GM23338 (cell line): Measurements from ENCODE around the gene SLC25A41. TPM values are rescaled to one million over a fixed set of nuclear protein-coding genes. Genes with fewer than 3 reads are reported as not detected.

ENCODE experiments used
- ATAC-seq: fragments of 200-7000 bp; cut with Tn5 transposase; 3 replicates; pipeline ENCODE4 v1.9.1; 2020
- DNase-seq: peaks from one replicate; pipeline ENCODE4 v3.0.0-alpha.2; 2015; ENCODE audit warnings: low spot score
- H2AFZ ChIP-seq: fragments of 200-600 bp; sonication (generic); 2 replicates; pipeline ENCODE4 v1.8.0; 2016; ENCODE audit warnings: antibody characterized with exemption, mild to moderate bottlenecking, moderate library complexity
- H3F3A ChIP-seq: fragments of 200-600 bp; sonication (generic); replicated peaks from 2 replicates; pipeline ENCODE4 v1.8.0; 2017; ENCODE audit warnings: antibody characterized with exemption, mixed run types, low read depth
- H3K27ac ChIP-seq: fragments of 200-600 bp; sonication (generic); 2 replicates; pipeline ENCODE4 v1.6.1; 2016; ENCODE audit warnings: low read depth
- H3K27me3 ChIP-seq: fragments of 200-600 bp; sonication (generic); 2 replicates; pipeline ENCODE4 v1.8.0; 2016; ENCODE audit warnings: mild to moderate bottlenecking, mixed run types, moderate library complexity; ENCODE audit not compliant: insufficient read depth
- H3K36me3 ChIP-seq: fragments of 200-600 bp; sonication (generic); 2 replicates; pipeline ENCODE4 v1.8.0; 2016; ENCODE audit warnings: mild to moderate bottlenecking; ENCODE audit not compliant: insufficient read depth
- H3K4me1 ChIP-seq: fragments of 200-600 bp; sonication (generic); 2 replicates; pipeline ENCODE4 v1.8.0; 2016; ENCODE audit warnings: mild to moderate bottlenecking, moderate library complexity; ENCODE audit not compliant: insufficient read depth
- H3K4me2 ChIP-seq: fragments of 200-600 bp; sonication (generic); 2 replicates; pipeline ENCODE4 v1.7.1; 2017; ENCODE audit warnings: mixed run types
- H3K4me3 ChIP-seq: fragments of 200-600 bp; sonication (generic); 2 replicates; pipeline ENCODE4 v1.6.1; 2016; ENCODE audit warnings: mixed run types
- H3K79me2 ChIP-seq: fragments of 200-600 bp; sonication (generic); replicated peaks from 2 replicates; pipeline ENCODE4 v1.8.0; 2017; ENCODE audit warnings: mild to moderate bottlenecking; ENCODE audit not compliant: insufficient read depth
- H3K9me2 ChIP-seq: fragments of 200-600 bp; sonication (generic); 2 replicates; pipeline ENCODE4 v1.8.0; 2017; ENCODE audit not compliant: insufficient read depth
- H4K20me1 ChIP-seq: fragments of 200-600 bp; sonication (generic); replicated peaks from 2 replicates; pipeline ENCODE4 v1.8.0; 2017; ENCODE audit warnings: mild to moderate bottlenecking; ENCODE audit not compliant: insufficient read depth
- H3K27ac Mint-ChIP-seq: 2 replicates; pipeline ENCODE4 v1.8.0; 2020; ENCODE audit warnings: inconsistent platforms, mild to moderate bottlenecking, moderate library complexity, mixed read lengths
- H3K27me3 Mint-ChIP-seq: 3 replicates; pipeline ENCODE4 v1.8.0; 2022; ENCODE audit warnings: low read depth, mild to moderate bottlenecking, moderate library complexity, mixed read lengths, inconsistent platforms; ENCODE audit not compliant: insufficient read depth, poor library complexity
- H3K36me3 Mint-ChIP-seq: 3 replicates; pipeline ENCODE4 v1.8.0; 2021; ENCODE audit warnings: low read depth, mild to moderate bottlenecking, inconsistent platforms, moderate library complexity, mixed read lengths
- H3K4me1 Mint-ChIP-seq: 3 replicates; pipeline ENCODE4 v1.8.0; 2020; ENCODE audit warnings: mild to moderate bottlenecking, inconsistent platforms, mixed read lengths
- H3K4me3 Mint-ChIP-seq: 3 replicates; pipeline ENCODE4 v1.8.0; 2021; ENCODE audit warnings: moderate library complexity, mild to moderate bottlenecking, inconsistent platforms, mixed read lengths
- H3K9me3 Mint-ChIP-seq: 3 replicates; pipeline ENCODE4 v1.8.0; 2020; ENCODE audit warnings: moderate library complexity, mild to moderate bottlenecking, inconsistent platforms, mixed read lengths
- CREB1 ChIP-seq: fragments of 250-450 bp; sonication (Bioruptor Pico); IDR thresholded peaks from 2 replicates; pipeline ENCODE4 v1.5.0; 2020; ENCODE audit warnings: low read depth, mild to moderate bottlenecking, moderate library complexity
- CTCF ChIP-seq, 2 experiments: fragments of 200-600 bp in 1 of 2; sonication (generic) in 1 of 2; conservative IDR thresholded peaks; 2 replicates each; pipeline versions ENCODE4 v1.5.1 to v1.6.1; 2016 to 2017; ENCODE audit warnings: antibody characterized with exemption in 2 of 2, low read depth in 2 of 2, mild to moderate bottlenecking in 2 of 2, moderate library complexity in 1 of 2
- ETS1 ChIP-seq: IDR thresholded peaks from 2 replicates; pipeline ENCODE4 v1.6.1; 2016; ENCODE audit warnings: antibody characterized with exemption
- EZH2phosphoT487 ChIP-seq: fragments of 200-600 bp; sonication (generic); IDR thresholded peaks from one replicate; pipeline ENCODE4 v1.8.1; 2018; ENCODE audit warnings: antibody characterized with exemption; ENCODE audit not compliant: unreplicated experiment
- REST ChIP-seq: IDR thresholded peaks from one replicate; pipeline ENCODE4 v1.6.1; 2018; ENCODE audit warnings: antibody characterized with exemption; ENCODE audit not compliant: unreplicated experiment
- STAT1 ChIP-seq: IDR thresholded peaks from one replicate; pipeline ENCODE4 v1.6.1; 2016; ENCODE audit warnings: antibody characterized with exemption; ENCODE audit not compliant: unreplicated experiment
- polyA plus RNA-seq: library from polyadenylated mRNA; unstranded; fragments of >200 nt; fragmentation: Nextera tagmentation; extraction: Ambion mirVana; gene quantifications from 2 replicates; pipeline ENCODE4 v1.2.1, GENCODE V29; 2016
- total RNA-seq: library from RNA; depleted of rRNA; stranded (reverse); fragments of >200 nt; shearing (Covaris generic); gene quantifications from 2 replicates; pipeline ENCODE4 v1.2.3, GENCODE V29; 2014

The SLC25A41 gene
- total and polyA plus RNA-seq, 2 experiments from 2014 or later: 0.24 to 0.35 TPM

GRCh38 chr19:6439743-6440142 is 6.2 kb upstream of the SLC25A41 start (continued):
- TF ChIP-seq REST: no peak
- TF ChIP-seq EZH2phosphoT487: no peak
- no peak for TF ChIP-seq STAT1
- TF ChIP-seq CREB1 (CRISPR knock-in tag): no peak
- TF ChIP-seq CTCF (conservative IDR thresholded peaks at IDR 0.05; ENCODE audit: low read depth in 2 of 2): no peak
- no peak for TF ChIP-seq ETS1

- Histone ChIP-seq H3K79me2 (no peaks in the 10 kb centered on the region), H3F3A (no peaks in the 10 kb centered on the region), H3K4me3 (no peak overlapping the region), H4K20me1 (no peaks in the 10 kb centered on the region), H3K27ac (no peak overlapping the region), H3K9me2 (no peaks in the 10 kb centered on the region), H3K4me2 (no peak overlapping the region), H2AFZ (no peak overlapping the region), H3K4me1 (no peaks in the 10 kb centered on the region), H3K27me3 (no peaks in the 10 kb centered on the region), H3K36me3 (no peaks in the 10 kb centered on the region)
- DNase-seq (no peak), ATAC-seq (peak; percentile 68)
- peaks cover 3% of the 10 kb centered on the region for H3K27me3 Mint-ChIP-seq
- H3K4me1 Mint-ChIP-seq: no peaks in the 10 kb centered on the region
- H3K27ac Mint-ChIP-seq: no peak overlapping the region
- H3K4me3 Mint-ChIP-seq: no peak overlapping the region
- peak; percentile 13 to 53; a peak in 2 of 4 replicates for TF ChIP-seq CTCF (conservative IDR thresholded peaks at IDR 0.05; ENCODE audit: low read depth in 2 of 2)
- no peak for TF ChIP-seq EZH2phosphoT487
- H3K9me3 Mint-ChIP-seq: no peaks in the 10 kb centered on the region; the same call in 2 of the 3 replicates
- H3K36me3 Mint-ChIP-seq: no peaks in the 10 kb centered on the region
These were observed 398 bp downstream of the SLC25A41 start for GRCh38 chr19:6433165-6433564.
